Measurements from ENCODE around the gene SLC6A1.
"Not testable (repeated sequence)": the region's sequence is repeated elsewhere in the genome, so short reads cannot be mapped to it uniquely, and the experiment has no call there.

The SLC6A1 gene

GRCh38 chr3:11071096-11071755 lies 78.7 kb downstream of the SLC6A1 start:
- no peak for DNase-seq

- DNase-seq: no peak
These were observed 80.1 kb downstream of the SLC6A1 start for GRCh38 chr3:11072631-11073030.

- no peak for DNase-seq
These were observed 81.5 kb downstream of the SLC6A1 start for GRCh38 chr3:11074011-11074410.

GRCh38 chr3:11074451-11074850 lies 81.9 kb downstream of the SLC6A1 start:
- DNase-seq: no peak

DNA sequence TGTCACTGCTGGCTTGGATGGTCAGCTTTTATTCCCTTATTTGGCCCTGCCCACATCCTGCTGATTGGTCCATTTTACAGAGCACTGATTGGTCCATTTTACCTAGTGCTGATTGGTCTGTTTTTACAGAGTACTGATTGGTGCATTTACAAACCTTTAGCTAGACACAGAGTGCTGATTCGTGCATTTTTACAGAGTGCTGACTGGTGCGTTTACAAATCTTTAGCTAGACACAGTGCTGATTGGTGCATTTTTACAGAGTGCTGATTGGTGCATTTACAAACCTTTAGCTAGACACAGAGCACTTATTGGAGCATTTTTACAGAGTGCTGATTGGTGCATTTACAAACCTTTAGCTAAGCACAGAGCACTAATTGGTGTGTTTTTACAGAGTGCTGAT lies 82.6 kb downstream of the SLC6A1 start:
- DNase-seq: not testable (repeated sequence)

GRCh38 chr3:11076711-11077110 lies 84.2 kb downstream of the SLC6A1 start:
- no peak for DNase-seq

GRCh38 chr3:11077466-11077865 lies 84.9 kb downstream of the SLC6A1 start:
- peak in 1 of 2 donors; percentile 5 for DNase-seq

GRCh38 chr3:11078826-11079515 lies 86.4 kb downstream of the SLC6A1 start:
- DNase-seq: peak in 1 of 2 donors; percentile 50

- DNase-seq: no peak
These were observed 87.9 kb downstream of the SLC6A1 start for GRCh38 chr3:11080492-11080891.

GRCh38 chr3:11084098-11084497 lies 91.5 kb downstream of the SLC6A1 start:
- no peak for DNase-seq

- DNase-seq: no peak
These were observed 92.1 kb downstream of the SLC6A1 start for GRCh38 chr3:11084677-11085076.

DNA sequence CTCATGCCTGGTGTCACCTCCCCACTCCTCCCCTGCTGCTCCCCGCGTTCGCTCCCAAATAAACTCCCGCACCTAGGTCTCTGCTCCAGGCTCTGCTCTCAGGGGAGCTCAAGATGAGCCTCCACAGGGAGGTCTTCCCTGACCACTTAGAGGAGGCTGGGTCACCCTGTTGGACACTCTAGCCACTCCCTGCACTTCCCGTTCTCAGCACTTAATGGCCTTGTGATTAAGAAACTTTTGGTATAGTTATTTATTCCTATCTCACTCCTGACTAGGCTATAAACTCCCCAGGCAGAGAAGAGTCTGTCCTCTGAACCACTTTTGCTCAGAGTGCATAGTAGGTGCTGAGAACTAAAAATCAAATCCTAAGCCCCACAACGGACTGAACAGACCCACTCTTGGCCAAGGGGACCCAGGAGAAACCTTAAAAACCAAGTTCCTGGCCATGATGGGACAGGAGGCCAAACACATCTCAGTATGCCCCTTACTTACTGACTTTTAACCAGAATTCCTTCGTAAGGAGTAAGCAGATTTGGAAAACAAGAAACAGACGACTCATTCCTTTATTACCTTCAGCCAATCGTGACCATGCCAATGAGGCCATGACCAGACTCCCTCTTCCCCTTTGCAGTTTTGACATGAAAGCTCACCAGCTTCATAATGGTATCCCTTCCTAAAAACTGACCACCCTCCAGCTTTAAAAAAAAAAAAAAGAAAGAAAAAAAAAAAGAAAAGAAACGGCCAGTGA lies 92.7 kb downstream of the SLC6A1 start:
- DNase-seq: no peak

- DNase-seq: no peak
These were observed 94.3 kb downstream of the SLC6A1 start for GRCh38 chr3:11086856-11087255.

DNA sequence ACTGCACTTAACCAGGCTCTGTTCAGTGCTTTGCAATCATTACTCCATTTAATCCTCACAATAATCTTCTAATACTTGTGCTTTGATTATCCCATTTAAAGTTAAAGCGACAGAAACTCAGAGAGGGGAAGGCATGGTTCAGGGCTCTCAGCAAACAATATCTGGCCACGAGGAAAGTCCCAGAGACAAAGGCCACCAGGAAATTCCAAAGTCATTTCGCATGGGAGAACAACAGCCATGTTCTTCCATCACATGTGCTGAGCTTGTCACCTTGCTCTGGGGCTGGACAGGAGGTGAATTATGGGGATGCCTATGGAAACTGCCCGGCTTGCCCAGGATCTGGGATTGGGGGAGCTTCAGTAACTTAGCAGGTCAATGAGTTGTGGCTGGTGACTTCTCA lies 95.5 kb downstream of the SLC6A1 start:
- no peak for DNase-seq

- no peak for DNase-seq
These were observed 96.3 kb downstream of the SLC6A1 start for GRCh38 chr3:11088831-11089230.

Measured in CD4-positive, alpha-beta T cell treated with Interleukin-1 beta for 1 hour (primary cell).